Right renal pelvis (tissue), 4 donors: ENCODE measurements around the gene NKIRAS2. TPM values are rescaled to one million over a fixed set of nuclear protein-coding genes. Genes with fewer than 3 reads are reported as not detected.

Experiments used
- DNase-seq, 4 donors: peaks; one replicate each; pipeline ENCODE4 v3.0.0-alpha.2; 2013; ENCODE audit warnings: low read depth in 4 of 4, low spot score in 3 of 4, missing footprints in 1 of 4
- polyA plus RNA-seq, 4 donors: library from polyadenylated mRNA; unstranded; fragments of 120-200 nt; gene quantifications; one replicate each; pipeline ENCODE4 v1.2.1, GENCODE V29; 2013; ENCODE audit not compliant: insufficient read length in 4 of 4

Gene NKIRAS2
- 10 to 100 TPM; 51.2 to 63.5 (median 53.3) TPM for polyA plus RNA-seq

GRCh38 chr17:42019509-42020404, at the start of gene NKIRAS2:
TSS of gene NKIRAS2 (plus strand) at chr17:42020090. CDS start at chr17:42021578, 1,488 bp downstream.
- peak; percentile 69 to 81 (median 76) for DNase-seq

- no peak for DNase-seq
These were observed 49.0 kb upstream of the NKIRAS2 start for GRCh38 chr17:41970901-41971331.

DNA sequence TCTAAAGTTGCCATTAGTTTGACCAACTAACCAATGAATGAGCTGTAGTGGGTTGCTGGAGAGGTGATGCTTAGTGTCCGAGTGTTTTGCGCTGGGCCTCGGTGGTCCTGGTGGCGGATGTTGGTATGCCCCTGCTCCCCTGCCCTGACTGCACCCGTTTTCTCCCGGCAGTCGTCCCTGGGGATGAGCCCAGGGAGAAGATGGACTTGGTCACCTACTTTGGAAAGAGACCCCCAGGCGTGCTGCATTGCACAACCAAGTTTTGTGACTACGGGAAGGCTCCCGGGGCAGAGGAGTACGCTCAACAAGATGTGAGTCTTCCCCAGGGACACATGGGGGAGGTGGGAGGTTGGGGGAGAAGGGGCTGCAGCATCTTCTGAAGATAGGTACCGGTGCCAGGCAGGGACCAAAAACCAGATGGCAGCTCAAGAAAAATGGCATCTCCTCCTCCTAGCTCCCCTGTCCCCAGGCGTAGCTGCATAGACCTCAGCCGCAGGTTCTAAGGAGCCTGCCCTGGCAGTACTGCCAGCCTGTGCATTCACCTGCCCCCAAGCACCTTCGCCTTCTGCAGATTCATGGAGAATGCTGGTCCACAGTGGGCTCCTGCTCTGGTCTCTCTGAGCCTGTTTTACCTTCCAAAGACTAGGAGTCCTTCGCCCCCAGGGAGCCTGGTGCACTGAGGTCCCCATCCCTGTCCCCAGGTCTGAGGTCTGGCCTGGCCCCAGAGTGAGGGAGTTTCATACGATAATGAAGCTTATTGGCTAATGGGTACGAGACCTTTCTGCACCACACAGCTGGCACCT, 48.0 kb upstream of the NKIRAS2 start:
- DNase-seq: no peak

GRCh38 chr17:41972571-41973407, 47.1 kb upstream of the NKIRAS2 start:
- no peak for DNase-seq

DNA sequence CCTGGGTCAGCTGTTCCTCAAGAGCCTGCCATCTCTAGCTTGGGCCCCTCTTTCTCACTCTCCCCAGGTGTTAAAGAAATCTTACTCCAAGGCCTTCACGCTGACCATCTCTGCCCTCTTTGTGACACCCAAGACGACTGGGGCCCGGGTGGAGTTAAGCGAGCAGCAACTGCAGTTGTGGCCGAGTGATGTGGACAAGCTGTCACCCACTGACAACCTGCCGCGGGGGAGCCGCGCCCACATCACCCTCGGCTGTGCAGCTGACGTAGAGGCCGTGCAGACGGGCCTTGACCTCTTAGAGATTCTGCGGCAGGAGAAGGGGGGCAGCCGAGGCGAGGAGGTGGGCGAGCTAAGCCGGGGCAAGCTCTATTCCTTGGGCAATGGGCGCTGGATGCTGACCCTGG, 46.5 kb upstream of the NKIRAS2 start:
- DNase-seq: no peak

GRCh38 chr17:41974031-41974430, 45.9 kb upstream of the NKIRAS2 start:
- DNase-seq: no peak

GRCh38 chr17:41974658-41975057, 45.2 kb upstream of the NKIRAS2 start:
- no peak for DNase-seq

DNA sequence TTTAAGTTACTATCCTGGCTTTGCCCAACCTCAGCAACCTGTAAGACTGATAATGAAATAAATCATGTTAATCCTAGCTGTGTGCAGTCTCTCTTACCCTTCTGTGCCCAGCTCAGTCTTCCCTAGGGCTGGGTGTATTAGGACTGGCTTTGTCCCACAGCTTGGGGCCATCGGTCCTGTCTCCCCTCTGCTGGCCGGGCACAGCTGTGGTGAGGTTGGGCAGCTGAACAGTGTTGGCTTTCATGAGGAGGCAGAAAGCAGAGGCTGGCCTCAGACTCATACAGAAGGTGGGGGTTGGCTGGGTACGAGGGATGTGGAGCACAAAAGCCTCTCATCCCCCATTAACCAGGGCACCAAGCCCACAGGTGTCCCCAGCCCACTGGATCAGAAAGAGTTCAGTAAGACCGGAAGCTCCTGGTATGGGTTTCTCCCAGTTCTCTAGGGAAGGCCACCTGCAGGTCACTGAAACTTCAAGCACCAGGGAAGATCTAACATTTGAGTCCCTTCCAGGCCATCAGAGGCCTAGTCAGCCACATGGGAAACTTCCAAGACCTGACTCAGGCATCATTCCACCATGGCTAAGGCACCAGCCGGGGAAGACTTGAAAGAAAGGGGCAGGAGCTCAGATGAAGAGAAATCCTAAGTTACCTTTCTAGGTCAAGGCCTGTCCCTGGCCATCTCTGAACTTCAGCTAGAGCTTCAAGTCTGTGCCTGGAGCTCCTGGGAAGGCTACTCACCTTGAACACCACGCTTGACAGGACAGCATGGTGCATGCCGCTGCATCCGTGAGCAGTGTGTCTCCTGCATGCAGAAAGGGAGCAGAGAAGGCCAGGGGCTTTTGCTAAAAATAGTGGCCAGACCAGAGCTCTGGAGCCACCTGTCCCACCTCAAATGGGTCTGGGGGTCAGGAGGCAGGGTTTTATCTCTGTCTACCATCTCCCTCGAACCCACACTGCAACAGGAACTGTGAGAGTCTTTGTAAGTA, 44.5 kb upstream of the NKIRAS2 start:
- no peak for DNase-seq

DNA sequence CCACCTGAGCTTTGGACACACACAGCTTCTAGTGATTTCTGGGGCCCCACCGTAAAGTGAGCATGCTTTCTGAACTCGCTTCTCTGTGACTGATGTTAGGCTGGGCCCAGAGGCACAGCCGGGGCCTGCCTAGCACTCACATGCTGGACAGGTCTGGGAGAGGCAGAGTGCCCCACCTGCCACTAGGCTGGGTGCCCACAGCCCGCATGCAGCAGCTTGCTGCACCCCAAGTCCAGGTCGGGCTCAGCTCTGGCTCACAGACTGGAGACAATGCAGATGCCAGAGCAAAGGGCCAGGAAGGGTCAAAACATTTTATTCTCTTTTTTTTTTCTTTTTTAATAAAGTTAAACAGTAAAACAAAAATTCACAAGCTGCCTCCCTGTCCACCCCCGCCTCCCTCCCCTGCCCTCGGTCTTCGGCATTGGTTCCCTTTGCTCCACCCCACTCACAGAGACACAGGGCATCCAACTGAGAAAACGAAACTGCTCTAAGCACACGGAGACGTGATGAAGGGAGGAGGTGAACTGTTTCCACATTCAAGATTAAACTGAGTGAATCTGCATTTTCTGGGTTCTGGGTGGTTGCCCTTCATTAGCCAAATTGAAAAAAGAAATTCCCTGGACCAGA, 43.6 kb upstream of the NKIRAS2 start:
- no peak for DNase-seq

DNA sequence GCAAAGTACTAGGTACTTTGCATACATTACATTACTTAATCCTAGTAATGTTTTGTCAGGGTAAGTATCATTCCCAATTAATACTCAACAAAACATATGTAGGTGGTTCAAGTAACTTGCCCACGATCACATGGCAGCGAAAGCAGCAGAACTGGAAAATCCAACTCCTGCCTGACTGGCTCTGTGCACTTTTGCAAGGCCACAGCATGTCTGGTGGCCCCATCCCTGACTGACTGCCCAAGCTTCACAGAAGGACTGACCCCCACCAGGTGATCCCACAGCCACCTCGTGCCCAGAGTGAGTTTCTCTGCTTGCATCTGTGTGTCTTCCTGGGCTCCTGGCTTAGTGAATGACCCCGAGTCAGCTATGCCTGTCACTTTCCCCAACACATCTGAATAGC, 41.9 kb upstream of the NKIRAS2 start:
- DNase-seq: no peak

DNA sequence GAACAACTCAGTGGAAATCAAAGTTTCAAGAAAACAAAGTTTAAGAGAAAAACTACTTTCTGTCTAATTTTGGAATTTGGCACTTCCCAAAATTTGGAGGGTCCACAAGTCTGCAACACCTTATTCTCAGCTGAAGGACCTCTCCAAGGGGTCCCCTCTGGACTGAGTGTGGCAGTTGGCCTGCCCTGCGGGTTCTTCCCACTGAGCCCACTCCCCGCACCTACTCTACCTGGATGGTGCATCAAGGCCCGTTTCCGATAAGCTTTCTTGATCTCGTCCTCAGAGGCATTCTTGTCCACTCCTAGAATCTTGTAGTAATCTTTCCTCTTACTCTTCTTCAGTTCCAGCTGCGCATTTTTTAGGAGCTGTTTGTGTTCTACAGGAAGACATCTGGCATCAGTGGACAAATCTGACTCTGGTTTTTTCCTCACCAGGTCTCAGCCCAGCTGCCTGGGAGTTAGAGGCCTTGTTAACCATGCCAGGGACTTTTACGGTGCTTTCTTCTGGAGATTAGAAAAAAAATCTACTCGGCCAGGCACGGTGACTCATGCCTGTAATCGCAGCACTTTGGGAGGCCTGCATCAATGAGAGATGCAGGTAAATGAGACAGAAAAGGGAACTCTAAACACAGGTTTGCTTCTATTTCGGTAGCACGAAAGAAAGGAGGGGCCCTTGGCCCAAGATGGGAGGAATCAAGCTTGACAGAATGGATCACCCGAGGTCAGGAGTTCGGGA, 37.7 kb upstream of the NKIRAS2 start:
- no peak for DNase-seq

DNA sequence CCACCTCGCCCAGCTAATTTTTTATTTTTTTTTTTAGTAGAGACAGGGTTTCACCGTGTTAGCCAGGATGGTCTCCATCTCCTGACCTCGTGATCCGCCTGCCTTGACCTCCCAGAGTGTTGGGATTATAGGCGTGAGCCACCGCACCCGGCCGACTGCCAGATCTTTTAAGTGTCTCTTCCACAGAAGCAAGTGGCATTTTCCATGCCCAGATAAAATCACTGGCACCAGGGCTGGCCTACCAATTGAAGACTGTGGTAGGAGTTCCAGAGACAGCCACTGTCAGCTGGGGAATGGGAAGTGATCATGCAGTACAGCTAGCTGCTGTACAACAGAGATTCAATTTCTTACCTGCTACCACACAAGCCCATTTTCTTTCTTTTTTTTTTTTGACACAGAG, 35.4 kb upstream of the NKIRAS2 start:
- no peak for DNase-seq

GRCh38 chr17:41985919-41986318, 34.0 kb upstream of the NKIRAS2 start:
- DNase-seq: no peak

- no peak for DNase-seq
These were observed 33.3 kb upstream of the NKIRAS2 start for GRCh38 chr17:41986634-41987033.

DNA sequence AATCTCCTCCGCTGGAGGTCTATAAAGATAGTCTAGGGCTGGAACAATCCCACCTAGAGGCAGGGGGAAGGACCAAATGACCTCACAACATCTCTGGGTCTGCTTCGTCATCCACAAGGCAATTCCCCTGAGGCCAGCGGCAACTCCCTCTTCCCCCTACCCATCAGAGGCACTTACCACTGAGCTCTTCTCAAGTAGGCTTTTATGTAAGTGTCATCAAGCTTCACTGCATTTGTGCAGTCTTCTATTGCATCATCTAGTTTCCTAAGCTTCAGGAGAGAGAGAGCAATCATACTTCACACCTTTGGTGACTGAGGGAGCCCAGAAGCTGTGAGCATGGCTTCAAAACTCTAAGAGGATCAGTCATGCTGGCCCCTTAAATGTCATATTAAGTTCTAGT, 32.2 kb upstream of the NKIRAS2 start:
- no peak for DNase-seq

DNA sequence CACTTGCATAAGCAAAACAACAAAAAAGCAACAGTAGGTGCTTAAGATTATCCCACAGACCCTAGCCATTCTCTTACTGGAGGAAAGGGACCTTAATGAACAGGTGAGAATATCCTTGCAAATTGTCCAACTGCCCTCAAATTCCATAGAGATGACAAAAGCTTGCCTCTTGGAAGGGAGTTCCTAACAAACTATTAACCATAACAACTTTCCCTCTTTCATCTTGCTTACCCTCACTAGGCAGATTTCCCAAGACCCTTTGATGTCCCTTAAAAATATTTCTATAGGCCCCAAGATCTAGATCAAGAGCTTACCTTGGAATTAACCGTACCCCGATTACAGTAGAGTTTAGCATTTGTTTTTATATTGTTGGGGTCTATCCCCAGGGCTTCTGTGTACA, 31.5 kb upstream of the NKIRAS2 start:
- no peak for DNase-seq

DNA sequence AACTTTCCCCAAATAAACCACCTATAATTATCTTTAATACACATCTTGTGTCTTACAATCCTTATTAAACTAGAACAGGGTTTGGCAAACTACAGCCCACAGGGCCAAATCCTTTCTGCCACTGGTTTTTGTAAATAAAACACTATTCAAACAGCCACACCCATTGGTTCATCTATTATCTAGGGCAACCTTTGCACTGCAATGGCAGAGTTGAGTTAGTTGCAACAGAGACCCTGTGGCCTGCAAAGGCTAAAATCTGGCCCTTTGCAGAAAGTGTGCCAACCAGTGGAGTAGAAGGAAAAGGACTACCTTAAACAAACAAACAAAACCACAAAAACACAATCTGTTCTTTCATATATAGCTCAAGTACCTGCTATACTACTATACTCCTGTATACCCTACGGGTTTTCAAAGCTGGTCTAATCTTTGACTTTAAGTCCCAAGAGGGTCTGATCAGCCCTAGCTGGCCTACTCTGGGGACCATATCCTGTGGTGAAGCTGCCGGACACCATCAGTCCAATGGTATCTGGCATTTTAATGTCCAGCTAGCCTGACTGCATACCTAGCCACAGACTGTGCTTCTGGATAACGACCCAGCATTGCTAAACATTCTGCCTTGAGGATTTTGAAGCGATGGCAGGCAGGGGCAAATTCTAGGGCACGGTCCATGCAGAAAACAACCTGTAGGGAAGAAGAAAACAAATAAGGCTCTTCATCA, 30.0 kb upstream of the NKIRAS2 start:
- DNase-seq: no peak

- no peak for DNase-seq
These were observed 27.3 kb upstream of the NKIRAS2 start for GRCh38 chr17:41992576-41992975.
